CD4-positive, alpha-beta T cell treated with Interleukin-6 at 100 ng/mL for 8 hours (primary cell): ENCODE measurements around the gene ATP5ME.
"Not testable (repeated sequence)": the region's sequence is repeated elsewhere in the genome, so short reads cannot be mapped to it uniquely, and the experiment has no call there.

Source experiments
- DNase-seq: peaks from one replicate; pipeline ENCODE4 v3.0.0-alpha.2; 2020; ENCODE audit warnings: mixed read lengths, low spot score

The ATP5ME gene

GRCh38 chr4:704971-705277 lies 30.8 kb upstream of the ATP5ME start:
- no peak for DNase-seq

DNA sequence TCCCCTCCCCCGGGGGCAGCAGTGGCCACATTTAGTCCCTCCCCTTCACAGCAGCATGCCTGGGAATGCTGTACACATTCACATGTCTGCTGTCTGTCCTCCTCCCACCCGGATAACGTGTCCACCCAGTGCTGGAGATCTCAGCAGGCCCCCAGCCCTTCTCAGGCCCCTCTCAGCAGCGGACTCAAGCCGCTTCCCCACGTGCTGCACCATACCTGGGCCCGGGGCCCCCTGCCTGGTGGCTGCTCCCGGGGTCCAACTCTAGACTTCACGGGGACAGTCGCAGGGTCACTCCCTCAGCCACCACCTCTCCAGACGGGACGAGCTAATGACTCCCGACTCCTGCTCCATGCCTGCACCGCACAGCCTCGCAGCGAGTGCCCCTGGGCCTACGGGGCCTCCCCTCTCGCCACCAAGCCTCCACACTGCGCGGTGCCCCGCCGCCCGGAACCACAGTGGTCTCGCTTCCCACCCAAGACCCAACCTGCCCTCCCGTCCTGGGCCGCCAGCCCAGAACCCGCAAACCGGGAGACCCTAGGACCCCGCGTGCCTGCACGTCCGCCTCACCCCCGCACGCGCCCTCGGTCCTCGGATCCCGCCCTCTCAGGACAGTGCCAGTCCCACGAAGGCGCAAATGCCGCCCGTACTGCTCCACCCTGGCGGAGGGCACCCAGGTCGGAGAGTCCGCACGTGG lies 30.3 kb upstream of the ATP5ME start:
- DNase-seq: no peak

DNA sequence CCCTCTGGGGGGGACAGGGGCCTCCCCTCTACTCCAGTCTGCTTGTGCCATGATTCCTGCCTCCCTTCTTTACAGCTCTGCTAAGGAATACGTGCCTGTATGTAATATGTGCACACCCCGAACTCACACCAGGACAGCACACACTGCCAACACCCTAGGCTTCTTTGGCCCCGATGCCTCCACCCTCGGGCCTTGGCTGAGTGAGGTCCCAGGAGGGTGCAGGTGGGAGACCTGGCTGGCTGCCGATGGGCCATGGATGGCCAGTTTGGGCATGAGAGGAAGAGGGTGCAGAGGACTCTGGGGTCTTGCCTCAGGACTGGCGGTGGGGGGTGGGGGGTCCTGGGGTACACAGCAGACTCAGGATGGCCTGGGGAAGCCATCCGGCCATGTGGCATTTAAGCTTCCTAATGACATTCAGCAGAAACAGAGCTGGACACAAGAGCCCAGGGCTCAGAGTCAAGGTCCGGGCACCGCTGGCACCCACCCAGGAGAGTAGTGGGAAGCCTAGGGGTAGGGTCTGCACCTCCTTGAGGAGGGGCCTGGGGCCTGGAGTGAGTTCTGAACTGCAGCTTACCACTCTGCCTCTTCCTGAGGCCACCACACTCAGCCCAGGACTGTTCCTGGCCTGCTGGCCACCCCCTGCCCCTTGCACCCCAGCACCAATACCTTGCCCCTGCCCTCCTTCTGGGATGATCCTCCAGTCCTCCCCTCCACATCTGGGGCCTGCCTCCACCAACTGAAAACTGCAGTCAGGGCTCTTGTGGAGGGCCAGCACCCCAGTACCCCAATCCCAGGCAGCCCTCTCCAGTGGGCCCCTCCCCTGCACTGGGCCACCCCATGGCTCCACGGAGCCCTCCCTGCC lies 29.5 kb upstream of the ATP5ME start:
- no peak for DNase-seq

- DNase-seq: no peak
These were observed 28.6 kb upstream of the ATP5ME start for GRCh38 chr4:702618-703048.

GRCh38 chr4:700587-701264 lies 26.6 kb upstream of the ATP5ME start:
- no peak for DNase-seq

GRCh38 chr4:699816-700580 lies 25.9 kb upstream of the ATP5ME start:
- DNase-seq: no peak

DNA sequence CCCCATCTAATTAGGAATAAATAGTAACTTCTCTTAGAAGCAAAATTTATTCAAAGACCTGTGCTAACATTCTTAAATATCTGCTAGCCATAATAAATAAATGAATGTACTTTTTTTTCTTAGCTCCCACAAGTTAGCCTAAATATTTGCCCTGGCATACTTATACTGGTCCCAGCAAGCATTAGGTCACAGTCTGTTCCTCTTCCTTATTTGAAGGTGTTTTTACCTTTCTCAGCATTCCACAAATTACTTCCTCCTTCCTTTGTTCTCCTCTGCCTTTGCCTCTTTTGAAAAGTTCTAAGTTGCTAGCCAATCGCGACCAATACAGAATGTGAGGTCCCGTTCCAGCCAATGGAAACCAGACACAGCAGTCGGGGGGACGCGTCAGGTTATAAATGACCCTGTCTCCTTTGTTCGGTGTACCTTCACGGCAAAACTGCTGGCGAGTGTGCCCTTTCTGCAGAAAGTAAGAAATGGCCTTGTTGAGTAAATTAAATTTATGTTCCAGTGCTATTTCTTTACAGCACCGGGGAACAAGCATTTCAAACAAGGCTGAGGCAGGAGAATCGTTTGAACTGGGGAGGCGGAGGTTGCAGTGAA lies 20.4 kb upstream of the ATP5ME start:
- DNase-seq: not testable (repeated sequence)

GRCh38 chr4:692771-693554 lies 18.9 kb upstream of the ATP5ME start:
- DNase-seq: no peak

- no peak for DNase-seq
These were observed 15.6 kb upstream of the ATP5ME start for GRCh38 chr4:689723-690122.

DNA sequence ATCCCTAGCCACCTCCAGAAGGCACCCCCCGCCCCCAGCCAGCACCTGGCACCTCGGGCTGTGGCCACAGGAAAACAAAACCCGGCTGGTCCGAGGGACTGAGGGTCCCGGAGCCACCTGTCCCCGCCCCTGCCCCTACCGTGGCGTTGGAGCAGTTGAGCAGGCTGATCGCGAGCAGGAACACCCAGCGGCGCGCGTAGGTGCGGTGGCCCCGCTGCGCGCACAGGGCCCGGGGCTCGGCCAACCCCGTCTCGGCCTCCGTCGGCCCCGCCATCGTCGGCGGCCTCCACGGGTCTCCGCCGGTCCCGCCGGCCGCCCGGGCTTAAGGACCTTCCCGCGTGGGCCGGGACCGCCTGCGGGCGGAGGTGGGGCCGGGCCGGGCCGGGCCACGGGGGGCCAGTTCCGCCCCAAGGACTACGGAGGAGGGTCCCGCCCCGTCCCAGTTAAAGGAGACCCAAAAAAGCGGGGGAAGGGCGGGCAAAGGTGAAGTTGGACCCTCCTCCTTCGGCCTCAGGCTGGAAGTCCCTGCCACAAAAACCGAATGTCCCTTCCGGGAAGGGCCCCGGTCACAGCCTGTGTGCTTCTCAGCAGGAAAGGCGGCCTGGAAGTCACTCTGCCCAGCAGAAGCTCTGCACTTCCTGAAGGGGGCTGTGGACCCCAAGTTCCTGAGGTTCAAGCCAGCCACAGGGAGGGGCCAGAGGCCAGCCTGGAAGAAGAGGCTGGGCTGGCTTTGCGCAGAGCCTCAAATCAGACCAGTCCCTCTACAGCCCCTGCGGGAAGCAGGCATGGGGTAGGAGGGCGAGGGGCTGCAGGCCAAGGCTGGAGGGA lies 15.0 kb upstream of the ATP5ME start, which contains the start of gene SLC49A3:
SLC49A3 (minus strand) TSS at position 298 of the 828 bp plus-strand sequence; CDS start at position 274, 24 bp downstream.
- DNase-seq: no peak

- DNase-seq: no peak
These were observed 14.1 kb upstream of the ATP5ME start for GRCh38 chr4:687971-688853.

GRCh38 chr4:687048-687970 lies 13.2 kb upstream of the ATP5ME start:
- DNase-seq: no peak

DNA sequence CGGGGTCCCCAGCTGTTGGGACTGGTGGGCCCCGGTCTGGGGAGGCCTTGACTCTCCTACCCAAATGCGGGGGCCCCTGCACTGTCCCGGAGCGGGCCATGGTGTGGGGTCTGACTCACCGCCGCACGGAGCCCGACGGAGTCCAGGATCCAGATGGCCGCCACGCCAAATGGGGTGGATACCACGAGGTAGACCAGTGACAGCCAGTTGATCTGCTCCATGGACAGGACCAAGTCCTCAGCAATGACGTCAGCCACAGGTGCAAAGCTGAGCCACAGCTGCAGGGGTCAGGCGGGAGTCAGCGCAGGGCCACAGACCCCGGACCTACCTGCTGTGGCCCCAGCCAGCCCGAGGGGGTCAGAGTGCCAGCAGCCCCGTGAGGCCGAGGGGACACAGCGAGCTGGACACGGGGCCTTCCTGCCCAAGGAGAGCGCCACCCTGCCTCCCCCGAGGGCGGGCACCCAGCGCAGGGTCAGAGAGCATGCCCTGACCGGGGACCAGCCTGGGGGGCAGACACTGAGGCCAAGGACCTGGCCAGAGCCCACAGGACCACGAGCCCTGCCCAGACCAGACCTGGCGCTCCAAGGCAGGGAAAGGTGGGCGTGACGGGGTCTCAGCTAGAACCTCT lies 12.5 kb upstream of the ATP5ME start:
- DNase-seq: no peak

DNA sequence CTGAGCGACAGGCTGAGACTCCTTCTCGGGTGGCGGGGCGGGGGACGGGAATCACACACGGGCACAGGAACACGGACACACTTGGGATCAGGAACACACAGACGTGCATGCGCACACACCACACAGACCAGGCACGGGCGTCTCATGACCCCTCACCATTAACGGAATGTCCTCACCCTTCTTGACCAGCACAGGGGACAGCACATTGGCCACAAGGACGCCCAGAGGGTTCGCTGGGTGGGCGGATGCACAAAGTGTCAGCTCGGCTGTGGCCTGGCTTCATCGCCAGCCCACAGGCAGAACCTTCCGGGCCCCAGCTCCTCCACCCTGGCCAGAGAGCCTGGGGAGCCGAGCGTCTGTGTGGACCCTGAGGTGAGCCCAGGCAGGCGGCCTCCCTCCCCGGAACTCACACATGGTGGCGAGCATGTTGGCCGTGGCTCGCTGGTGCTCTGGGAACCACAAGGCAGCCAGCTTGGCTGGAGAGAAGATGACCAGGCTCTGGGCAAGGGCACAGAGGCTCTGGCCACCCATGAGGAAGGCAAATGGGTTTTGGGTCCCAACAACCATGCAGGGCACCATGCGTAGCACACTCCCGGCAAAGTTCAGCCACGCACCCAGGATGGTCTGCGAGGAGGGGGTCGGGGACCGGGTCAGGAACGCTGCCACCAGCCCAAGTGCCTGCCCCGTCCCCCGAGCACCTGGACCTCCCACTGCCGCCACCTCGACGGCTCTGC lies 11.8 kb upstream of the ATP5ME start:
- no peak for DNase-seq

DNA sequence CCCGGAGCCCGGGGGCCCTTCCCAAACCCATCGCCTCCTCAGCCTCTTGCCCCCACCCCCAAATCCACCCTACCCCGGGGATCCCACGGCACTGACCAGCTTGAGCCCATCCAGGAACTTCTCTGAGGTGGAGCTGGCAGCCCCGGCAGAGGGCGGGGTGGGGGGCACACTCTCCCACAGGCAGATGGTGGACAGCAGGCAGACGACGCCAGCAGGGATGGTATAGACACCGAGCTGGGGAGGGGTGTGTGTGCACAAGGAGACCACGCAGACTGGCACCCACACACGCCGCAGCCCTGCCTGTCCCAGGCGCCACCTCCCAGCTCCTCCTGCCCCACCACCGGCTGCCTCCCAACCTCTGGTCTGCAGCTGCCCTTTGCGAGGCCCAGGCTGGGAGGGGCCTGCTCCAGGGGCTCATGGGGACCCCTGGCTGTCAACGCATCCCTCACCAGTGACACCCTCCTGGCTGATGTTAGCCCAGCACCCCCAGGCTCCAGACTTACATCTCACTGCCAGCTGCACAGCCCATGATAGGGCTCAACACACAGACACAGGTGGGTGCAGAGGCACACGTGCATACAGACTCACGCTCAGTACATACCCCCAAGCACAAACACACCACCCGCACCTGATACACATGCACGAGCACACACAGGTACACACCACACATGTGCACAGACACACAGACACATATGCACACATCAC lies 10.7 kb upstream of the ATP5ME start:
- no peak for DNase-seq
